Upper lobe of left lung (tissue), 4 donors: ENCODE results near the gene RPL27.

ENCODE experiments used
- POLR2A ChIP-seq, 4 donors: fragments of 450-650 bp; IDR thresholded peaks; one replicate each; pipeline ENCODE4 v1.5.1; 2016 to 2017; ENCODE audit warnings: antibody characterized with exemption in 4 of 4, mild to moderate bottlenecking in 2 of 4
- POLR2AphosphoS5 ChIP-seq, 2 donors: sonication (generic); formaldehyde crosslinking; IDR thresholded peaks; one replicate each; pipeline ENCODE4 v1.5.1; 2017; ENCODE audit warnings: antibody characterized with exemption in 2 of 2
- TF ChIP-seq, protein P1 (sequence below), 6 experiments: fragments of 450-650 bp in 4 of 6; fragments of 200-600 bp in 2 of 6; sonication (generic) in 2 of 6; IDR thresholded peaks; one replicate each; pipeline ENCODE4 v1.5.1; 2016 to 2019; ENCODE audit warnings: antibody characterized with exemption in 6 of 6

GRCh38 chr17:43031666-43032065, 33.4 kb downstream of the RPL27 start:
- TF ChIP-seq, protein P1, sequence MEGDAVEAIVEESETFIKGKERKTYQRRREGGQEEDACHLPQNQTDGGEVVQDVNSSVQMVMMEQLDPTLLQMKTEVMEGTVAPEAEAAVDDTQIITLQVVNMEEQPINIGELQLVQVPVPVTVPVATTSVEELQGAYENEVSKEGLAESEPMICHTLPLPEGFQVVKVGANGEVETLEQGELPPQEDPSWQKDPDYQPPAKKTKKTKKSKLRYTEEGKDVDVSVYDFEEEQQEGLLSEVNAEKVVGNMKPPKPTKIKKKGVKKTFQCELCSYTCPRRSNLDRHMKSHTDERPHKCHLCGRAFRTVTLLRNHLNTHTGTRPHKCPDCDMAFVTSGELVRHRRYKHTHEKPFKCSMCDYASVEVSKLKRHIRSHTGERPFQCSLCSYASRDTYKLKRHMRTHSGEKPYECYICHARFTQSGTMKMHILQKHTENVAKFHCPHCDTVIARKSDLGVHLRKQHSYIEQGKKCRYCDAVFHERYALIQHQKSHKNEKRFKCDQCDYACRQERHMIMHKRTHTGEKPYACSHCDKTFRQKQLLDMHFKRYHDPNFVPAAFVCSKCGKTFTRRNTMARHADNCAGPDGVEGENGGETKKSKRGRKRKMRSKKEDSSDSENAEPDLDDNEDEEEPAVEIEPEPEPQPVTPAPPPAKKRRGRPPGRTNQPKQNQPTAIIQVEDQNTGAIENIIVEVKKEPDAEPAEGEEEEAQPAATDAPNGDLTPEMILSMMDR (IDR thresholded peaks at IDR 0.05): no peak
- TF ChIP-seq POLR2A (IDR thresholded peaks at IDR 0.05): no peak
- TF ChIP-seq POLR2AphosphoS5 (IDR thresholded peaks at IDR 0.05): no peak
